Globus pallidus (tissue), 1 donor: ENCODE measurements around the gene LUC7L3.
"Not testable (repeated sequence)": the region's sequence is repeated elsewhere in the genome, so short reads cannot be mapped to it uniquely, and the experiment has no call there.

Source experiments
- DNase-seq: peaks from one replicate; pipeline ENCODE4 v3.0.0-alpha.2; 2015; ENCODE audit warnings: low spot score

LUC7L3 gene

GRCh38 chr17:50783193-50783660, 63.8 kb downstream of the LUC7L3 start:
- DNase-seq: peak; percentile 82

GRCh38 chr17:50783905-50784304, 64.5 kb downstream of the LUC7L3 start:
- no peak for DNase-seq

GRCh38 chr17:50785126-50785525, 65.7 kb downstream of the LUC7L3 start:
- no peak for DNase-seq

GRCh38 chr17:50785946-50786570, 66.7 kb downstream of the LUC7L3 start:
- peak; percentile 77 for DNase-seq

- DNase-seq: no peak
Observed at GRCh38 chr17:50787106-50787505, 67.7 kb downstream of the LUC7L3 start.

GRCh38 chr17:50790618-50791017, 71.2 kb downstream of the LUC7L3 start:
- no peak for DNase-seq

- DNase-seq: no peak
Observed at GRCh38 chr17:50792132-50792531, 72.7 kb downstream of the LUC7L3 start.

GRCh38 chr17:50793007-50793406, 73.6 kb downstream of the LUC7L3 start:
- no peak for DNase-seq

- DNase-seq: no peak
Observed at GRCh38 chr17:50794361-50794760, 75.0 kb downstream of the LUC7L3 start.

- no peak for DNase-seq
Observed at GRCh38 chr17:50797135-50797810, 77.9 kb downstream of the LUC7L3 start.

GRCh38 chr17:50798424-50799288, 79.3 kb downstream of the LUC7L3 start:
- no peak for DNase-seq

GRCh38 chr17:50799582-50799981, 80.2 kb downstream of the LUC7L3 start:
- DNase-seq: no peak

- no peak for DNase-seq
Observed at GRCh38 chr17:50800196-50800700, 80.8 kb downstream of the LUC7L3 start.

- DNase-seq: no peak
Observed at GRCh38 chr17:50802609-50803571, 83.5 kb downstream of the LUC7L3 start.

GRCh38 chr17:50803676-50804075, 84.3 kb downstream of the LUC7L3 start:
- DNase-seq: no peak

- not testable (repeated sequence) for DNase-seq
Observed at GRCh38 chr17:50804749-50805475, 85.5 kb downstream of the LUC7L3 start.

- DNase-seq: no peak
Observed at GRCh38 chr17:50805486-50805885, 86.1 kb downstream of the LUC7L3 start.
